Choroid plexus epithelial cell (primary cell): Measurements from ENCODE around the gene CHD8.

ENCODE experiments used
- DNase-seq: peaks from one replicate; pipeline ENCODE4 v3.0.0-alpha.2; 2010; ENCODE audit warnings: low read depth
- H3K4me3 ChIP-seq: 2 replicates; pipeline ENCODE4 v1.5.1; 2011; ENCODE audit warnings: low read depth, mild to moderate bottlenecking, control low read depth, low read length, moderate library complexity
- TF ChIP-seq, protein P1 (sequence below): conservative IDR thresholded peaks from 2 replicates; pipeline ENCODE4 v1.5.1; 2011; ENCODE audit warnings: low read depth, mild to moderate bottlenecking, control low read depth, inconsistent platforms, low read length, moderate library complexity

Gene CHD8, protein sequence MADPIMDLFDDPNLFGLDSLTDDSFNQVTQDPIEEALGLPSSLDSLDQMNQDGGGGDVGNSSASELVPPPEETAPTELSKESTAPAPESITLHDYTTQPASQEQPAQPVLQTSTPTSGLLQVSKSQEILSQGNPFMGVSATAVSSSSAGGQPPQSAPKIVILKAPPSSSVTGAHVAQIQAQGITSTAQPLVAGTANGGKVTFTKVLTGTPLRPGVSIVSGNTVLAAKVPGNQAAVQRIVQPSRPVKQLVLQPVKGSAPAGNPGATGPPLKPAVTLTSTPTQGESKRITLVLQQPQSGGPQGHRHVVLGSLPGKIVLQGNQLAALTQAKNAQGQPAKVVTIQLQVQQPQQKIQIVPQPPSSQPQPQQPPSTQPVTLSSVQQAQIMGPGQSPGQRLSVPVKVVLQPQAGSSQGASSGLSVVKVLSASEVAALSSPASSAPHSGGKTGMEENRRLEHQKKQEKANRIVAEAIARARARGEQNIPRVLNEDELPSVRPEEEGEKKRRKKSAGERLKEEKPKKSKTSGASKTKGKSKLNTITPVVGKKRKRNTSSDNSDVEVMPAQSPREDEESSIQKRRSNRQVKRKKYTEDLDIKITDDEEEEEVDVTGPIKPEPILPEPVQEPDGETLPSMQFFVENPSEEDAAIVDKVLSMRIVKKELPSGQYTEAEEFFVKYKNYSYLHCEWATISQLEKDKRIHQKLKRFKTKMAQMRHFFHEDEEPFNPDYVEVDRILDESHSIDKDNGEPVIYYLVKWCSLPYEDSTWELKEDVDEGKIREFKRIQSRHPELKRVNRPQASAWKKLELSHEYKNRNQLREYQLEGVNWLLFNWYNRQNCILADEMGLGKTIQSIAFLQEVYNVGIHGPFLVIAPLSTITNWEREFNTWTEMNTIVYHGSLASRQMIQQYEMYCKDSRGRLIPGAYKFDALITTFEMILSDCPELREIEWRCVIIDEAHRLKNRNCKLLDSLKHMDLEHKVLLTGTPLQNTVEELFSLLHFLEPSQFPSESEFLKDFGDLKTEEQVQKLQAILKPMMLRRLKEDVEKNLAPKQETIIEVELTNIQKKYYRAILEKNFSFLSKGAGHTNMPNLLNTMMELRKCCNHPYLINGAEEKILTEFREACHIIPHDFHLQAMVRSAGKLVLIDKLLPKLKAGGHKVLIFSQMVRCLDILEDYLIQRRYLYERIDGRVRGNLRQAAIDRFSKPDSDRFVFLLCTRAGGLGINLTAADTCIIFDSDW (N-terminal part only)

DNA sequence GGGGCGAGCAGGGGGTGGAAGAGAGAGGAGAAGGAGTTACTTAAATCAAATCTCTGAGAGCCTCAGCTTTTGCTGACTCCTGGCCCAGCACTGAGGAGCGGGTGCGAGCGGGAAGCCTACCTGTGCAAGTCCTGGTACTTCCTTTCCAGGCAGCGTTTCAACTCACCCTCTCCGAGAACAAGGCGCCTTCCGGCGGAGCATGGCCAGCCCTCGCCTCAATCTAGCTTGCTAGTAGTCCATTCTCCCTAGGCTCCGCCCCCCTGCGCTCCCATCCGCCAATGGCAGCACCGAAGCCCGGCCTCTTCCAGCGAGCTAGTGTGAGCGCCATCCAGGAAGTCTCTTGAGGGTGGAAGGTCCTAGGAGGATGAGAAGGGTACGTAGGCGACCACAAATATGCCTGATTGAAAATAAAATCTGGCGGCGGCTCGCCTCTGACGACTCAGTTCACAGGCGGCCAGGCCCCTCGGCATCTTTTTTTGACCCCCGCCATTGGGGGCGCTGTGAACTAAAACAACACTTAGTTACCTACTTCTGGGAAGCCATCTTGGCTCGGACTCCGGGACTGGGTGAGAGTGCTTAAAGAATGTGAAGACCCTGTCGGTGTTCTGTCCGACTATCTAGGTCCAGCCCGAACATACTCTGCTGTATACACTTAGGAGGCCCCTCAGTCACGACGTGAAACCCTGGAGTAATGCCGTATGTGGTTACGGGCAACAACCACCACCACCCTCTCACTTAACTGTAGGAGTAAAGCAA, at the start of gene CHD8:
Gene CHD8, minus strand, starts transcription at position 212 of the 756 bp plus-strand sequence. CDS start 24,480 bp downstream, outside the sequence.
- TF ChIP-seq, protein P1, sequence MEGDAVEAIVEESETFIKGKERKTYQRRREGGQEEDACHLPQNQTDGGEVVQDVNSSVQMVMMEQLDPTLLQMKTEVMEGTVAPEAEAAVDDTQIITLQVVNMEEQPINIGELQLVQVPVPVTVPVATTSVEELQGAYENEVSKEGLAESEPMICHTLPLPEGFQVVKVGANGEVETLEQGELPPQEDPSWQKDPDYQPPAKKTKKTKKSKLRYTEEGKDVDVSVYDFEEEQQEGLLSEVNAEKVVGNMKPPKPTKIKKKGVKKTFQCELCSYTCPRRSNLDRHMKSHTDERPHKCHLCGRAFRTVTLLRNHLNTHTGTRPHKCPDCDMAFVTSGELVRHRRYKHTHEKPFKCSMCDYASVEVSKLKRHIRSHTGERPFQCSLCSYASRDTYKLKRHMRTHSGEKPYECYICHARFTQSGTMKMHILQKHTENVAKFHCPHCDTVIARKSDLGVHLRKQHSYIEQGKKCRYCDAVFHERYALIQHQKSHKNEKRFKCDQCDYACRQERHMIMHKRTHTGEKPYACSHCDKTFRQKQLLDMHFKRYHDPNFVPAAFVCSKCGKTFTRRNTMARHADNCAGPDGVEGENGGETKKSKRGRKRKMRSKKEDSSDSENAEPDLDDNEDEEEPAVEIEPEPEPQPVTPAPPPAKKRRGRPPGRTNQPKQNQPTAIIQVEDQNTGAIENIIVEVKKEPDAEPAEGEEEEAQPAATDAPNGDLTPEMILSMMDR: peak; percentile 65
- peak within 1 kb of the TSS; percentile 94 for H3K4me3 ChIP-seq
- peak; percentile 100 for DNase-seq

GRCh38 chr14:21505012-21505553, 49.2 kb upstream of the CHD8 start:
- TF ChIP-seq, protein P1: no peak
- peak; percentile 26 for DNase-seq
- no peak overlapping the region for H3K4me3 ChIP-seq

- no peak overlapping the region for H3K4me3 ChIP-seq
- no peak for DNase-seq
Measured at GRCh38 chr14:21503376-21503775, 47.5 kb upstream of the CHD8 start.

GRCh38 chr14:21501568-21501967, 45.6 kb upstream of the CHD8 start:
- TF ChIP-seq, protein P1: no peak
- no peak for DNase-seq
- H3K4me3 ChIP-seq: no peak overlapping the region

More at GRCh38 chr14:21503376-21503775, 47.5 kb upstream of the CHD8 start:
- TF ChIP-seq, protein P1: no peak

DNA sequence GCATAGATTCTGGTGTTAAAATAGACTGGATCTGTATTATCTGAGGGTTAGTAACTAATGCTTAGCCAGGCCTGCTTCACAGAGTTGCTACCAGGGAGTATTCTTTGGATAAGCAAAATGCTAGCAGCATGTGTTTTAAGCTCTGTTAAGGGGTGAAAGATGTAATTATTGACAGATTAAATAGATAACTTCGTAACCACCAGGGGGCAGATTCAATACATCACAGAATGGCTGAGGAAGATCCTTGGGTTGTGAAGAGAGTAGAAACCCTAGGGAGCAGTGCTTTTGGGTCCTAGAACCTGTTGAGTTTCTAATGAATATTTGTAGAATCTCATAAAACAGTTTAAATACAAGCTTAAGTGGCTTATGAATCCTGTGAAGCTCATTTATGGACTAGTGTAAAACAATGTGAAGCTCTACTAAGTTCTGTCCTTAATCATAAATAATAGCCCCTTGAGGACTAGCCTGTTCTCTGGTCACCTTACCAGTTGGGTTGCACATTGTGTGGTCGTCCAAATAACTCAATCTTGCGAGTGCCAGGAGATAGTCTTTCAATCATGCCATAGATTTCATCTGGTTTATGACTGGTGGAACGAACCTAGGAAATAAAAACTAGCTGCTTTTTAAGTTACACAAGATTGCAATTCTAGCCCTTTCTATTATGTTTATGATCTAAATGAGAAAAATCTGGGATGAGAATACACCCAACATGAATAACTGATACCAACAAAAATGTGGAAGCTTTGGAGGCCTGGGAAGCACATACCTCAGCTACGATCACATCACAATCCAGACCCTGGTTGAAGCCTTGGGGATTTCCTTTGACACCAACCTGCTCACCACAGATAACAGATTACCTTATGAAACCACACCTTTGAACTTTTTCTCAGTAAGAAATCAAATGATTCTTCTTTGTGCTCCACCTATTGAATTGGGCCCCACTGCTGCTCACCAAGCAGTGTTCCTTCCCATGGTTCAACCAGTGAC, 42.9 kb upstream of the CHD8 start:
- no peak overlapping the region for H3K4me3 ChIP-seq
- TF ChIP-seq, protein P1: peak; percentile 61
- peak; percentile 82 for DNase-seq
